Panc1 (cell line): Measurements from ENCODE around the gene CUL7. TPM values are rescaled to one million over a fixed set of nuclear protein-coding genes. Genes with fewer than 3 reads are reported as not detected.

Experiments
- ATAC-seq: fragments of 200-7000 bp; cut with Tn5 transposase; 2 replicates; pipeline ENCODE4 v1.9.1; 2020; ENCODE audit warnings: mild to moderate bottlenecking, moderate library complexity
- BruUV-seq: library from RNA; stranded (reverse); fragments of 400-500 nt; replicated peaks from 2 replicates; lab custom pipeline; 2021; lab: Mats Ljungman, UMichigan
- CTCF ChIA-PET: fragments of 300-600 bp; sonication (Branson Sonifier 250); formaldehyde crosslinking; loops from one replicate; lab custom pipeline; 2022; ENCODE audit warnings: antibody characterized with exemption; lab: Charles Lee
- POLR2A ChIA-PET: fragments of 300-600 bp; sonication (Branson Sonifier 250); formaldehyde crosslinking; loops from one replicate; lab custom pipeline; 2022; ENCODE audit warnings: antibody characterized with exemption; lab: Charles Lee
- DNase-seq: peaks from one replicate; pipeline ENCODE4 v3.0.0-alpha.2; 2010; ENCODE audit warnings: low read depth, low spot score
- H3K27ac ChIP-seq: 2 replicates; pipeline ENCODE4 v1.5.1; 2011; ENCODE audit warnings: mild to moderate bottlenecking, low read length, inconsistent platforms
- H3K27me3 ChIP-seq: fragments of 200-500 bp; sonication (Bioruptor generic); 2 replicates; pipeline ENCODE4 v1.6.0; 2014; ENCODE audit warnings: low read length, inconsistent platforms; ENCODE audit not compliant: control insufficient read depth, insufficient read depth
- H3K36me3 ChIP-seq: fragments of 200-500 bp; sonication (Bioruptor generic); 2 replicates; pipeline ENCODE4 v1.5.1; 2014; ENCODE audit warnings: inconsistent platforms, mild to moderate bottlenecking, low read length, moderate library complexity; ENCODE audit not compliant: control insufficient read depth, insufficient read depth
- H3K4me1 ChIP-seq: 2 replicates; pipeline ENCODE4 v1.5.1; 2011; ENCODE audit warnings: inconsistent platforms, mild to moderate bottlenecking, low read length, moderate library complexity; ENCODE audit not compliant: control insufficient read depth, insufficient read depth
- H3K4me3 ChIP-seq, 2 experiments: 2 replicates each; pipeline ENCODE4 v1.5.1; 2011 to 2012; ENCODE audit warnings: low read depth in 2 of 2, low read length in 2 of 2, mild to moderate bottlenecking in 2 of 2, inconsistent platforms in 1 of 2, moderate library complexity in 1 of 2
- H3K9me3 ChIP-seq: fragments of 200-500 bp; sonication (Bioruptor generic); 2 replicates; pipeline ENCODE4 v1.5.1; 2014; ENCODE audit warnings: low read depth, mild to moderate bottlenecking, inconsistent platforms, low read length, moderate library complexity; ENCODE audit not compliant: control insufficient read depth, insufficient read depth
- CTCF ChIP-seq: fragments of 450-650 bp; IDR thresholded peaks from 2 replicates; pipeline ENCODE4 v1.5.1; 2017; ENCODE audit warnings: mild to moderate bottlenecking
- POLR2AphosphoS5 ChIP-seq: IDR thresholded peaks from 2 replicates; pipeline ENCODE4 v1.6.1; 2012; ENCODE audit warnings: mild to moderate bottlenecking, low read depth, low read length, moderate library complexity
- TCF7L2 ChIP-seq: IDR thresholded peaks from 2 replicates; pipeline ENCODE4 v1.6.1; 2011; ENCODE audit warnings: mild to moderate bottlenecking, low read depth, low read length, inconsistent platforms
- in situ Hi-C: cut with HindIII; loops from 2 replicates; pipeline ENCODE4 v1.10.0; 2016; ENCODE audit warnings: low sequenced_read_pairs, low pct_unique_long_range_greater_than_20kb
- intact Hi-C: fragments of 100-400 bp; cut with micrococcal nuclease; formaldehyde crosslinking; loops from one replicate; pipeline ENCODE4 v1.10.0; 2022; ENCODE audit not compliant: unreplicated experiment
- total RNA-seq: library from RNA; stranded (reverse); gene quantifications from one replicate; pipeline ENCODE4 v1.2.1, GENCODE V29; 2021; ENCODE audit not compliant: unreplicated experiment
- TF ChIP-seq, protein P1 (sequence below), 2 experiments: IDR thresholded peaks; 2 replicates each; pipeline ENCODE4 v1.6.1; 2011 to 2012; ENCODE audit warnings: low read depth in 2 of 2, control low read depth in 1 of 2, low read length in 1 of 2, mild to moderate bottlenecking in 1 of 2, moderate library complexity in 1 of 2; ENCODE audit not compliant: insufficient read depth in 1 of 2

CUL7 gene
- total RNA-seq, 1 experiment from 2014 or later = 32.1 TPM

DNA sequence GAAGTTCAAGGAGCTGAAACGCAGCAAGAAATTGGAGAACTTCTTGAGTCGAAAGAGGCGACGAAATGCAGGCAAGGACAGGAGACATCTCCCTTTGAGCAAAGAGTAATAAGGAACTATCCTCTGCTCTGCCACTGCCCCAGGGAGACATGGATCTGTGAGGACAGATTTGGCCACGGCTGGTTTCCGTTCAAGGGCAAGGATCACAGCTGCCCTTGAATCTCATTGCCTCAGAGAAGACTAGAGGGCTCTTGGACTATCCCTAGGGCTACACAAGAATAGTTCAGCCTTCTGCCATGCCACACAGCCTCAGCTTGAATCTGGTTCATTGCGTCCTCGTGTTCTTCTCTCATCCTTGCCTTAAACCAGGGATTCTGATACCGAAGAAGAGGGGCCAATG is 24.5 kb downstream of the CUL7 start:
- H3K9me3 ChIP-seq = no peaks in the 10 kb centered on the region
- H3K36me3 ChIP-seq = peaks cover 7% of the 10 kb centered on the region; the same call in 1 of the 2 replicates
- TF ChIP-seq, protein P1, sequence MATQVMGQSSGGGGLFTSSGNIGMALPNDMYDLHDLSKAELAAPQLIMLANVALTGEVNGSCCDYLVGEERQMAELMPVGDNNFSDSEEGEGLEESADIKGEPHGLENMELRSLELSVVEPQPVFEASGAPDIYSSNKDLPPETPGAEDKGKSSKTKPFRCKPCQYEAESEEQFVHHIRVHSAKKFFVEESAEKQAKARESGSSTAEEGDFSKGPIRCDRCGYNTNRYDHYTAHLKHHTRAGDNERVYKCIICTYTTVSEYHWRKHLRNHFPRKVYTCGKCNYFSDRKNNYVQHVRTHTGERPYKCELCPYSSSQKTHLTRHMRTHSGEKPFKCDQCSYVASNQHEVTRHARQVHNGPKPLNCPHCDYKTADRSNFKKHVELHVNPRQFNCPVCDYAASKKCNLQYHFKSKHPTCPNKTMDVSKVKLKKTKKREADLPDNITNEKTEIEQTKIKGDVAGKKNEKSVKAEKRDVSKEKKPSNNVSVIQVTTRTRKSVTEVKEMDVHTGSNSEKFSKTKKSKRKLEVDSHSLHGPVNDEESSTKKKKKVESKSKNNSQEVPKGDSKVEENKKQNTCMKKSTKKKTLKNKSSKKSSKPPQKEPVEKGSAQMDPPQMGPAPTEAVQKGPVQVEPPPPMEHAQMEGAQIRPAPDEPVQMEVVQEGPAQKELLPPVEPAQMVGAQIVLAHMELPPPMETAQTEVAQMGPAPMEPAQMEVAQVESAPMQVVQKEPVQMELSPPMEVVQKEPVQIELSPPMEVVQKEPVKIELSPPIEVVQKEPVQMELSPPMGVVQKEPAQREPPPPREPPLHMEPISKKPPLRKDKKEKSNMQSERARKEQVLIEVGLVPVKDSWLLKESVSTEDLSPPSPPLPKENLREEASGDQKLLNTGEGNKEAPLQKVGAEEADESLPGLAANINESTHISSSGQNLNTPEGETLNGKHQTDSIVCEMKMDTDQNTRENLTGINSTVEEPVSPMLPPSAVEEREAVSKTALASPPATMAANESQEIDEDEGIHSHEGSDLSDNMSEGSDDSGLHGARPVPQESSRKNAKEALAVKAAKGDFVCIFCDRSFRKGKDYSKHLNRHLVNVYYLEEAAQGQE (IDR thresholded peaks at IDR 0.05; ENCODE audit: insufficient read depth in 1 of 2, low read depth in 2 of 2, low read length in 1 of 2) = no peak
- peak; percentile 33 for TF ChIP-seq POLR2AphosphoS5
- no peaks in the 10 kb centered on the region; the same call in 1 of the 2 replicates for H3K4me1 ChIP-seq
- no peak for ATAC-seq
- CTCF ChIA-PET = no interaction called here
- BruUV-seq = no TSS peak
- POLR2A ChIA-PET = no interaction called here
- intact Hi-C loops (no loop called here), in situ Hi-C loops (no loop called here)
- no peak overlapping the region for H3K4me3 ChIP-seq
- no peak overlapping the region for H3K27ac ChIP-seq
- no peaks in the 10 kb centered on the region for H3K27me3 ChIP-seq
- DNase-seq = no peak

DNA sequence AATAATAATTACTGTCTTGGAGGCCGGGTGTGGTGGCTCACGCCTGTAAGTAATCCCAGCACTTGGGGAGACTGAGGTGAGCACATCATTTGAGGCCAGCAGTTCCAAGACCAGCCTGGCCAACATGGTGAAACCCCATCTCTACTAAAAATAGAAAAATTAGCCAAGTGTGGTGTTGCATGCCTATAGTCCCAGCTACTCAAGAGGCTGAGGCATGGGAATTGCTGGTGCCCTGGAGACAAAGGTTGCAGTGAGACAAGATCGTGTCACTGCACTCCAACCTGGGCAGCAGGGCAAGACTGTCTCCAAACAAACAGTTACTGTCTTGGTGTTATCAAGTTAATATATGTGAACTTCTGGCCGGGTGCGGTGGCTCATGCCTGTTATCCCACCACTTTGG is 27.3 kb downstream of the CUL7 start:
- no peaks in the 10 kb centered on the region for H3K27me3 ChIP-seq
- TF ChIP-seq CTCF (no peak), TCF7L2 (no peak), POLR2AphosphoS5 (no peak)
- TF ChIP-seq, protein P1 (IDR thresholded peaks at IDR 0.05; ENCODE audit: insufficient read depth in 1 of 2, low read depth in 2 of 2, low read length in 1 of 2) = no peak
- ChIA-PET POLR2A (no interaction called here), CTCF (no interaction called here)
- BruUV-seq = no TSS peak
- DNase-seq (no peak), ATAC-seq (no peak)
- intact Hi-C loops = no loop called here
- in situ Hi-C loops = no loop called here
- H3K4me3 ChIP-seq = no peak overlapping the region
- no peaks in the 10 kb centered on the region for H3K9me3 ChIP-seq
- H3K36me3 ChIP-seq = peaks cover 7% of the 10 kb centered on the region; the same call in 1 of the 2 replicates
- peaks cover 5% of the 10 kb centered on the region; the same call in 1 of the 2 replicates for H3K4me1 ChIP-seq
- no peak overlapping the region for H3K27ac ChIP-seq
